Measurements from ENCODE around the gene HERC2. TPM values are rescaled to one million over a fixed set of nuclear protein-coding genes. Genes with fewer than 3 reads are reported as not detected.

HERC2 gene
- polyA plus RNA-seq, 3 donors from 2014 or later = 4.8 to 13.9 (median 7.6) TPM

GRCh38 chr15:28111543-28111942 is 210.4 kb downstream of the HERC2 start:
- peaks cover 0 to 2% (median 0%) of the 10 kb centered on the region in 6 donors for H3K9me3 Mint-ChIP-seq
- peaks cover 28% of the 10 kb centered on the region in 2 donors for H3K4me1 Mint-ChIP-seq
- peaks cover 3 to 12% (median 7%) of the 10 kb centered on the region in 3 donors for H3K27me3 Mint-ChIP-seq (ENCODE audit: low read depth in 3 of 3)
- no peak overlapping the region for H3K4me3 Mint-ChIP-seq
- H3K27ac Mint-ChIP-seq = peak overlapping the region in 4 of 6 donors; percentile 36 to 68 (median 55)
- no peak for DNase-seq
- H3K36me3 Mint-ChIP-seq = peaks cover 25 to 29% (median 25%) of the 10 kb centered on the region in 3 donors

- peaks cover 4 to 18% (median 5%) of the 10 kb centered on the region in 3 donors for H3K27me3 Mint-ChIP-seq (ENCODE audit: low read depth in 3 of 3)
- DNase-seq = no peak
- H3K4me1 Mint-ChIP-seq = peaks cover 28 to 35% of the 10 kb centered on the region in 2 donors
- peak overlapping the region; percentile 82 to 95 (median 87) for H3K27ac Mint-ChIP-seq
- H3K4me3 Mint-ChIP-seq = peak overlapping the region; percentile 22 to 80 (median 42)
- peaks cover 0 to 2% (median 0%) of the 10 kb centered on the region in 6 donors for H3K9me3 Mint-ChIP-seq
- peaks cover 21 to 24% (median 22%) of the 10 kb centered on the region in 3 donors for H3K36me3 Mint-ChIP-seq
These were observed 211.5 kb downstream of the HERC2 start for GRCh38 chr15:28110481-28110881.

- Mint-ChIP-seq H3K9me3 (peaks cover 0 to 2% (median 0%) of the 10 kb centered on the region in 6 donors), H3K27me3 (ENCODE audit: low read depth in 3 of 3) (peaks cover 4 to 18% (median 5%) of the 10 kb centered on the region in 3 donors), H3K36me3 (peaks cover 17 to 22% (median 20%) of the 10 kb centered on the region in 3 donors), H3K4me3 (peak overlapping the region; percentile 33 to 80 (median 56)), H3K27ac (peak overlapping the region; percentile 82 to 95 (median 87)), H3K4me1 (peaks cover 28 to 37% of the 10 kb centered on the region in 2 donors)
- peak; percentile 55 to 78 (median 56) for DNase-seq
These were observed 212.1 kb downstream of the HERC2 start for GRCh38 chr15:28109626-28110455.

GRCh38 chr15:28107904-28108275 is 214.1 kb downstream of the HERC2 start:
- H3K4me1 Mint-ChIP-seq = peaks cover 28 to 40% of the 10 kb centered on the region in 2 donors

GRCh38 chr15:28107111-28107903 is 214.7 kb downstream of the HERC2 start:
- Mint-ChIP-seq H3K4me3 (peak overlapping the region; percentile 82 to 92 (median 86)), H3K27ac (peak overlapping the region; percentile 80 to 95 (median 84)), H3K36me3 (peaks cover 12 to 15% (median 12%) of the 10 kb centered on the region in 3 donors), H3K4me1 (peaks cover 28 to 40% of the 10 kb centered on the region in 2 donors), H3K9me3 (peaks cover 0 to 2% (median 0%) of the 10 kb centered on the region in 6 donors), H3K27me3 (ENCODE audit: low read depth in 3 of 3) (peaks cover 4 to 18% (median 8%) of the 10 kb centered on the region in 3 donors)
- peak in 1 of 3 donors; percentile 42 for DNase-seq

More at GRCh38 chr15:28107904-28108275, 214.1 kb downstream of the HERC2 start:
- H3K36me3 Mint-ChIP-seq = peaks cover 12 to 16% (median 15%) of the 10 kb centered on the region in 3 donors
- H3K4me3 Mint-ChIP-seq = peak overlapping the region; percentile 82 to 92 (median 86)
- H3K27ac Mint-ChIP-seq = peak overlapping the region; percentile 64 to 84 (median 80)
- peaks cover 0 to 2% (median 0%) of the 10 kb centered on the region in 6 donors for H3K9me3 Mint-ChIP-seq
- peaks cover 4 to 18% (median 8%) of the 10 kb centered on the region in 3 donors for H3K27me3 Mint-ChIP-seq (ENCODE audit: low read depth in 3 of 3)
- DNase-seq = peak; percentile 37 to 67 (median 45)

GRCh38 chr15:28106294-28107110 is 215.5 kb downstream of the HERC2 start:
- peaks cover 0 to 2% (median 0%) of the 10 kb centered on the region in 6 donors for H3K9me3 Mint-ChIP-seq
- peaks cover 4 to 7% (median 4%) of the 10 kb centered on the region in 3 donors for H3K36me3 Mint-ChIP-seq
- peaks cover 28 to 40% of the 10 kb centered on the region in 2 donors for H3K4me1 Mint-ChIP-seq
- H3K4me3 Mint-ChIP-seq = peak overlapping the region; percentile 59 to 79 (median 74)
- H3K27me3 Mint-ChIP-seq (ENCODE audit: low read depth in 3 of 3) = peaks cover 4 to 18% (median 7%) of the 10 kb centered on the region in 3 donors
- DNase-seq = peak; percentile 44 to 66 (median 44)
- H3K27ac Mint-ChIP-seq = peak overlapping the region in 4 of 6 donors; percentile 56 to 87 (median 84)

- peaks cover 4 to 18% (median 5%) of the 10 kb centered on the region in 3 donors for H3K27me3 Mint-ChIP-seq (ENCODE audit: low read depth in 3 of 3)
- H3K27ac Mint-ChIP-seq = peak overlapping the region in 3 of 6 donors; percentile 56 to 87 (median 86)
- H3K4me3 Mint-ChIP-seq = peak overlapping the region; percentile 59 to 79 (median 74)
- H3K9me3 Mint-ChIP-seq = peaks cover 0 to 2% (median 0%) of the 10 kb centered on the region in 6 donors
- H3K36me3 Mint-ChIP-seq = no peaks in the 10 kb centered on the region
- no peak for DNase-seq
- peaks cover 28 to 40% of the 10 kb centered on the region in 2 donors for H3K4me1 Mint-ChIP-seq
These were observed 216.2 kb downstream of the HERC2 start for GRCh38 chr15:28105793-28106192.

GRCh38 chr15:28105224-28105791 is 216.7 kb downstream of the HERC2 start:
- Mint-ChIP-seq H3K4me3 (peak overlapping the region in 4 of 5 donors; percentile 59 to 79 (median 68)), H3K36me3 (no peaks in the 10 kb centered on the region), H3K4me1 (peaks cover 24 to 37% of the 10 kb centered on the region in 2 donors), H3K9me3 (peaks cover 0 to 2% (median 0%) of the 10 kb centered on the region in 6 donors), H3K27me3 (ENCODE audit: low read depth in 3 of 3) (peaks cover 4 to 18% (median 5%) of the 10 kb centered on the region in 3 donors), H3K27ac (peak overlapping the region in 1 of 6 donors; percentile 86)
- DNase-seq = no peak

- peaks cover 0 to 1% (median 0%) of the 10 kb centered on the region in 6 donors for H3K9me3 Mint-ChIP-seq
- peaks cover 24 to 36% of the 10 kb centered on the region in 2 donors for H3K4me1 Mint-ChIP-seq
- H3K27ac Mint-ChIP-seq = no peak overlapping the region
- no peak for DNase-seq
- peaks cover 4 to 15% (median 12%) of the 10 kb centered on the region in 3 donors for H3K27me3 Mint-ChIP-seq (ENCODE audit: low read depth in 3 of 3)
- H3K36me3 Mint-ChIP-seq = no peaks in the 10 kb centered on the region
- H3K4me3 Mint-ChIP-seq = peak overlapping the region in 1 of 5 donors; percentile 12
These were observed 217.7 kb downstream of the HERC2 start for GRCh38 chr15:28104326-28104725.

GRCh38 chr15:28103831-28104230 is 218.1 kb downstream of the HERC2 start:
- Mint-ChIP-seq H3K4me3 (no peak overlapping the region), H3K27me3 (ENCODE audit: low read depth in 3 of 3) (peaks cover 4 to 15% (median 12%) of the 10 kb centered on the region in 3 donors), H3K27ac (no peak overlapping the region), H3K36me3 (no peaks in the 10 kb centered on the region), H3K9me3 (peaks cover 0 to 1% (median 0%) of the 10 kb centered on the region in 6 donors), H3K4me1 (peaks cover 19 to 35% of the 10 kb centered on the region in 2 donors)
- no peak for DNase-seq

GRCh38 chr15:28101983-28102441 is 220.0 kb downstream of the HERC2 start:
- no peak overlapping the region for H3K27ac Mint-ChIP-seq
- H3K27me3 Mint-ChIP-seq (ENCODE audit: low read depth in 3 of 3) = peaks cover 8 to 14% (median 11%) of the 10 kb centered on the region in 3 donors

GRCh38 chr15:28101201-28101600 is 220.8 kb downstream of the HERC2 start:
- H3K36me3 Mint-ChIP-seq = no peaks in the 10 kb centered on the region
- no peak for DNase-seq
- peaks cover 0 to 1% (median 0%) of the 10 kb centered on the region in 6 donors for H3K9me3 Mint-ChIP-seq
- peaks cover 26 to 42% of the 10 kb centered on the region in 2 donors for H3K4me1 Mint-ChIP-seq
- H3K27me3 Mint-ChIP-seq (ENCODE audit: low read depth in 3 of 3) = peaks cover 9 to 14% (median 11%) of the 10 kb centered on the region in 3 donors
- H3K27ac Mint-ChIP-seq = no peak overlapping the region
- no peak overlapping the region for H3K4me3 Mint-ChIP-seq

More at GRCh38 chr15:28101983-28102441, 220.0 kb downstream of the HERC2 start:
- peaks cover 0 to 1% (median 0%) of the 10 kb centered on the region in 6 donors for H3K9me3 Mint-ChIP-seq
- H3K36me3 Mint-ChIP-seq = no peaks in the 10 kb centered on the region
- peaks cover 23 to 40% of the 10 kb centered on the region in 2 donors for H3K4me1 Mint-ChIP-seq
- DNase-seq = no peak
- H3K4me3 Mint-ChIP-seq = no peak overlapping the region

Measured in immature natural killer cell (primary cell).